PC-3 (cell line): ENCODE measurements around the gene UFC1. TPM values are rescaled to one million over a fixed set of nuclear protein-coding genes. Genes with fewer than 3 reads are reported as not detected.

ENCODE experiments used
- ATAC-seq: fragments of 200-7000 bp; cut with Tn5 transposase; 2 replicates; pipeline ENCODE4 v1.9.1; 2020; ENCODE audit warnings: mild to moderate bottlenecking, moderate library complexity
- BruUV-seq: library from RNA; stranded (reverse); fragments of 400-500 nt; replicated peaks from 2 replicates; lab custom pipeline; 2021; lab: Mats Ljungman, UMichigan
- CTCF ChIA-PET: fragments of 300-600 bp; sonication (Branson Sonifier 250); formaldehyde crosslinking; loops from one replicate; lab custom pipeline; 2022; ENCODE audit warnings: antibody characterized with exemption; lab: Charles Lee
- POLR2A ChIA-PET: fragments of 300-600 bp; sonication (Branson Sonifier 250); formaldehyde crosslinking; loops from one replicate; lab custom pipeline; 2022; ENCODE audit warnings: antibody characterized with exemption; ENCODE audit not compliant: unreplicated experiment; lab: Charles Lee
- DNase-seq: peaks from one replicate; pipeline ENCODE4 v3.0.0-alpha.2; 2015
- H2AFZ ChIP-seq: fragments of 300-600 bp; sonication (generic); 2 replicates; pipeline ENCODE4 v1.6.0; 2016; ENCODE audit warnings: antibody characterized with exemption, low read length
- H3F3A ChIP-seq: fragments of 300-600 bp; sonication (generic); one replicate; pipeline ENCODE4 v1.6.0; 2017; ENCODE audit warnings: antibody characterized with exemption, low read length, control low read depth, mild to moderate bottlenecking; ENCODE audit not compliant: unreplicated experiment
- H3K27ac ChIP-seq: fragments of 300-600 bp; sonication (generic); 2 replicates; pipeline ENCODE4 v1.5.1; 2016; ENCODE audit warnings: mild to moderate bottlenecking, low read length
- H3K27me3 ChIP-seq: fragments of 300-600 bp; sonication (generic); 2 replicates; pipeline ENCODE4 v1.6.1; 2016; ENCODE audit warnings: low read length, mixed read lengths
- H3K36me3 ChIP-seq: fragments of 300-600 bp; sonication (generic); 2 replicates; pipeline ENCODE4 v1.6.1; 2016; ENCODE audit warnings: low read depth, mixed run types, low read length, mixed read lengths
- H3K4me1 ChIP-seq: fragments of 300-600 bp; sonication (generic); 2 replicates; pipeline ENCODE4 v1.5.1; 2016; ENCODE audit warnings: low read length; ENCODE audit not compliant: insufficient read depth
- H3K4me2 ChIP-seq: fragments of 300-600 bp; sonication (generic); 2 replicates; pipeline ENCODE4 v1.6.0; 2016; ENCODE audit warnings: low read length
- H3K4me3 ChIP-seq: fragments of 300-600 bp; sonication (generic); 2 replicates; pipeline ENCODE4 v1.5.1; 2016; ENCODE audit warnings: mild to moderate bottlenecking, low read length, mixed read lengths
- H3K79me2 ChIP-seq: fragments of 300-600 bp; sonication (generic); 2 replicates; pipeline ENCODE4 v1.6.1; 2017; ENCODE audit warnings: low read length, mixed read lengths
- H3K9ac ChIP-seq: fragments of 300-600 bp; sonication (generic); 2 replicates; pipeline ENCODE4 v1.6.0; 2016; ENCODE audit warnings: mild to moderate bottlenecking, low read length
- H3K9me2 ChIP-seq: fragments of 300-600 bp; sonication (generic); replicated peaks from 2 replicates; pipeline ENCODE4 v1.6.1; 2016; ENCODE audit warnings: mixed run types, low read length, mixed read lengths
- H3K9me3 ChIP-seq: fragments of 300-600 bp; sonication (generic); 2 replicates; pipeline ENCODE4 v1.6.1; 2016; ENCODE audit warnings: low read length, mixed read lengths
- H4K20me1 ChIP-seq: fragments of 300-600 bp; sonication (generic); 2 replicates; pipeline ENCODE4 v1.6.1; 2016; ENCODE audit warnings: low read length, mixed read lengths
- EZH2 ChIP-seq: fragments of 300-600 bp; sonication (generic); IDR thresholded peaks from one replicate; pipeline ENCODE4 v1.6.1; 2017; ENCODE audit warnings: antibody characterized with exemption, mild to moderate bottlenecking, low read length; ENCODE audit not compliant: unreplicated experiment
- EZH2phosphoT487 ChIP-seq: fragments of 300-600 bp; sonication (generic); IDR thresholded peaks from 2 replicates; pipeline ENCODE4 v1.6.1; 2018; ENCODE audit warnings: mild to moderate bottlenecking, antibody characterized with exemption, low read length, borderline replicate concordance
- intact Hi-C: fragments of 100-400 bp; cut with micrococcal nuclease; formaldehyde crosslinking; loops from 2 replicates; pipeline ENCODE4 v1.9.0; 2023
- total RNA-seq: library from RNA; depleted of rRNA; stranded (reverse); fragments of >200 nt; gene quantifications from 2 replicates; pipeline ENCODE4 v1.2.3, GENCODE V29; 2014
- TF ChIP-seq, protein P1 (sequence below): fragments of 300-600 bp; sonication (generic); conservative IDR thresholded peaks from 2 replicates; pipeline ENCODE4 v1.5.1; 2017; ENCODE audit warnings: antibody characterized with exemption, low read depth, mild to moderate bottlenecking, low read length

UFC1 gene
- total RNA-seq, 1 experiment from 2014 or later, result 113 TPM

DNA sequence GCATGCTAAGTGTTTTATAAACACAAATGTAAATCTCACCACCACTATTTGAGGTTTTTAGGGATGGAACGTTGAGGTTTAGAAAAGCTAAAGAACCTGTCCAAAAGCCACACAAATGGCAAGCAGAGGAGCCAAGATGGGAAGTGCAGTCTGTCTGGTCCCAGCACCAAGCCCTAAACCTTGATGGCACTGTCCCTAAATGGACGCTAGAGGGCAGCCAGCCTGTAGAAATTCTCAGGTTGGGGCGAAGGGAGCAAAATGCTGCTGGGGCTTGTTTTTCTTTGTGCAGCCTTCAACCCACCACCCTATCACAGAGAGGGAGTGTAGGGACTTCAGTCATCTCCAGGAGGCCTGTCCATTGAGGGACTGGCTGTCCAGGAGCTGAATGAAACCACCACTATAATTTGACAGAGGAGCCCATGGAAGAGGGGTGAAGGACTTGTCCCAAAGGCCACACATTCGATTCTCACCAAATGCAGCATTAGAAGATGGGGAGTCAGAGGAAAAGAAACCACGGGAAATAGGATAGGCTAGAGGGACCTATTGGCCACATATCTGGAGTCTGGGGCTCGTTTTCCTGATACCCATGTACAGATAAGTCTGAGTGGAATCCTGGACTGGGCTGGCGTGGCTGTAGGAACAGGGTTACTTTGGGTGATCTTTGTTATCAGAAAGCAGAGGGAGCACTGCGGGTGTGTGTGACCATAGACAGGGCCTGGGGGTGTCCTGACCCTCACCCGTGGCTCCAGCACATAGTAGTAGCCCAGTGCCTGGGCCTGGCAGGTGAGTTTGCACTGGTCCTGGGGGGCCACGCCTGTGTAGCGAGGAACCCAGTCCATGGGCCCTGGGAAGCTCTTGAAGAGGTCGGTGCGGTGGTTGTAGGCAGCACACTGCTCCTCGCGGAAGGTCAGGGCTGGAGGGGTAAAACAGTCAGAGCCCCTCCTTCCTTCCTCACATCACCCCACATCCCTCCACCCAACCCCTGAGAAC lies 39.0 kb downstream of the UFC1 start:
- H3F3A ChIP-seq, result no peaks in the 10 kb centered on the region
- H3K4me3 ChIP-seq, result no peak overlapping the region
- no peaks in the 10 kb centered on the region for H3K79me2 ChIP-seq
- no peaks in the 10 kb centered on the region for H3K9me3 ChIP-seq
- BruUV-seq, result no TSS peak
- POLR2A ChIA-PET, result no interaction called here
- no peaks in the 10 kb centered on the region for H3K27me3 ChIP-seq
- no peak overlapping the region for H3K27ac ChIP-seq
- ATAC-seq, result peak; percentile 92
- H3K4me2 ChIP-seq, result 0 out of 2 replicates have a peak overlapping the region, but pooled peaks have one; percentile 1
- no peaks in the 10 kb centered on the region for H3K4me1 ChIP-seq
- no peak overlapping the region for H3K9ac ChIP-seq
- peak; percentile 85 for DNase-seq
- intact Hi-C loops, result loop anchor here (1.0 kb wide), 2 partner anchors 33 to 182 kb away; no protein-coding TSS in a partner anchor
- H4K20me1 ChIP-seq, result no peaks in the 10 kb centered on the region
- CTCF ChIA-PET, result no interaction called here
- H3K9me2 ChIP-seq, result no peaks in the 10 kb centered on the region
- H2AFZ ChIP-seq, result peak overlapping the region; percentile 59
- H3K36me3 ChIP-seq, result no peaks in the 10 kb centered on the region
- TF ChIP-seq, protein P1, sequence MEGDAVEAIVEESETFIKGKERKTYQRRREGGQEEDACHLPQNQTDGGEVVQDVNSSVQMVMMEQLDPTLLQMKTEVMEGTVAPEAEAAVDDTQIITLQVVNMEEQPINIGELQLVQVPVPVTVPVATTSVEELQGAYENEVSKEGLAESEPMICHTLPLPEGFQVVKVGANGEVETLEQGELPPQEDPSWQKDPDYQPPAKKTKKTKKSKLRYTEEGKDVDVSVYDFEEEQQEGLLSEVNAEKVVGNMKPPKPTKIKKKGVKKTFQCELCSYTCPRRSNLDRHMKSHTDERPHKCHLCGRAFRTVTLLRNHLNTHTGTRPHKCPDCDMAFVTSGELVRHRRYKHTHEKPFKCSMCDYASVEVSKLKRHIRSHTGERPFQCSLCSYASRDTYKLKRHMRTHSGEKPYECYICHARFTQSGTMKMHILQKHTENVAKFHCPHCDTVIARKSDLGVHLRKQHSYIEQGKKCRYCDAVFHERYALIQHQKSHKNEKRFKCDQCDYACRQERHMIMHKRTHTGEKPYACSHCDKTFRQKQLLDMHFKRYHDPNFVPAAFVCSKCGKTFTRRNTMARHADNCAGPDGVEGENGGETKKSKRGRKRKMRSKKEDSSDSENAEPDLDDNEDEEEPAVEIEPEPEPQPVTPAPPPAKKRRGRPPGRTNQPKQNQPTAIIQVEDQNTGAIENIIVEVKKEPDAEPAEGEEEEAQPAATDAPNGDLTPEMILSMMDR, result peak; percentile 96
- TF ChIP-seq EZH2phosphoT487, result no peak

GRCh38 chr1:161193561-161194235 lies 39.9 kb downstream of the UFC1 start:
- Histone ChIP-seq H3F3A (no peaks in the 10 kb centered on the region), H3K27me3 (no peaks in the 10 kb centered on the region), H3K4me3 (no peak overlapping the region), H3K9me3 (no peaks in the 10 kb centered on the region), H3K27ac (no peak overlapping the region), H2AFZ (peak overlapping the region; percentile 28; the same call in 1 of the 2 replicates), H3K4me2 (no peak overlapping the region), H3K4me1 (peaks cover 5% of the 10 kb centered on the region; the same call in 1 of the 2 replicates), H3K9ac (no peak overlapping the region), H3K79me2 (no peaks in the 10 kb centered on the region), H3K9me2 (no peaks in the 10 kb centered on the region), H4K20me1 (no peaks in the 10 kb centered on the region), H3K36me3 (no peaks in the 10 kb centered on the region)
- intact Hi-C loops, result no loop called here
- ChIA-PET POLR2A (no interaction called here), CTCF (interaction anchor here (0.8 to 1.6 kb wide), 3 partner anchors 27 to 181 kb away, joined by 3 to 8 read pairs (median 5); partner anchors contain the start of gene TOMM40L)
- DNase-seq (no peak), ATAC-seq (peak; percentile 34)
- TF ChIP-seq EZH2 (no peak), EZH2phosphoT487 (no peak)
- TF ChIP-seq, protein P1, result peak; percentile 19; the same call in 1 of the 2 replicates
- no TSS peak for BruUV-seq
